ENCODE data around the gene GADD45B. TPM values are rescaled to one million over a fixed set of nuclear protein-coding genes. Genes with fewer than 3 reads are reported as not detected.

GADD45B gene
- total and polyA plus RNA-seq, 2 donors (not counting 3 experiments of a cell fraction or from before 2014, with no cell fraction given): 61.3 to 267 TPM

GRCh38 chr19:2461751-2462634 lies 13.9 kb upstream of the GADD45B start:
- peaks cover 14% of the 10 kb centered on the region for H3K4me1 ChIP-seq (ENCODE audit: control insufficient read depth, extremely low read depth, insufficient read depth, low read length)
- H4K20me1 ChIP-seq (replicated peaks; ENCODE audit: control insufficient read depth, extremely low read depth, insufficient read depth, low read length): no peaks in the 10 kb centered on the region
- intact Hi-C loops (cut with micrococcal nuclease) (no loop called here), dilution Hi-C loops (cut with MboI; ENCODE audit: extremely low pct_ligation_motif_present, low sequenced_read_pairs) (no loop called here)
- H3K9ac ChIP-seq (replicated peaks; ENCODE audit: extremely low read depth, insufficient read depth, low read length): peak overlapping the region; percentile 75
- TF ChIP-seq FOS (IDR thresholded peaks at IDR 0.05; ENCODE audit: borderline replicate concordance, insufficient read depth, low read length) (no peak), EZH2 (IDR thresholded peaks at IDR 0.05; ENCODE audit: borderline replicate concordance, low read depth, low read length, severe bottlenecking) (no peak)
- TF ChIP-seq, protein P1, sequence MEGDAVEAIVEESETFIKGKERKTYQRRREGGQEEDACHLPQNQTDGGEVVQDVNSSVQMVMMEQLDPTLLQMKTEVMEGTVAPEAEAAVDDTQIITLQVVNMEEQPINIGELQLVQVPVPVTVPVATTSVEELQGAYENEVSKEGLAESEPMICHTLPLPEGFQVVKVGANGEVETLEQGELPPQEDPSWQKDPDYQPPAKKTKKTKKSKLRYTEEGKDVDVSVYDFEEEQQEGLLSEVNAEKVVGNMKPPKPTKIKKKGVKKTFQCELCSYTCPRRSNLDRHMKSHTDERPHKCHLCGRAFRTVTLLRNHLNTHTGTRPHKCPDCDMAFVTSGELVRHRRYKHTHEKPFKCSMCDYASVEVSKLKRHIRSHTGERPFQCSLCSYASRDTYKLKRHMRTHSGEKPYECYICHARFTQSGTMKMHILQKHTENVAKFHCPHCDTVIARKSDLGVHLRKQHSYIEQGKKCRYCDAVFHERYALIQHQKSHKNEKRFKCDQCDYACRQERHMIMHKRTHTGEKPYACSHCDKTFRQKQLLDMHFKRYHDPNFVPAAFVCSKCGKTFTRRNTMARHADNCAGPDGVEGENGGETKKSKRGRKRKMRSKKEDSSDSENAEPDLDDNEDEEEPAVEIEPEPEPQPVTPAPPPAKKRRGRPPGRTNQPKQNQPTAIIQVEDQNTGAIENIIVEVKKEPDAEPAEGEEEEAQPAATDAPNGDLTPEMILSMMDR (IDR thresholded peaks at IDR 0.05; ENCODE audit: extremely low read depth in 1 of 2, insufficient read depth in 1 of 2, low read depth in 1 of 2, low read length in 2 of 2): peak in 1 of 2 donors; percentile 10
- H3K9me3 ChIP-seq (replicated peaks; ENCODE audit: control insufficient read depth, insufficient read depth, low read length): no peaks in the 10 kb centered on the region
- DNase-seq (ENCODE audit: low read depth, low spot score): peak; percentile 71
- peaks cover 3% of the 10 kb centered on the region for H3K79me2 ChIP-seq (ENCODE audit: control insufficient read depth, insufficient read depth, low read length)
- no peaks in the 10 kb centered on the region for H3K36me3 ChIP-seq (ENCODE audit: control insufficient read depth in 2 of 2, extremely low read depth in 1 of 2, insufficient read depth in 2 of 2, low read length in 2 of 2)
- BruUV-seq (replicated peaks): no TSS peak
- H3K4me3 ChIP-seq (replicated peaks in 1 of 3; ENCODE audit: insufficient read depth in 1 of 3, low read depth in 1 of 3, low read length in 3 of 3): peak overlapping the region; percentile 38 to 68 (median 60)
- ChIA-PET CTCF (interaction anchor here (0.8 to 2.0 kb wide), 4 partner anchors 37 to 165 kb away, joined by 3 to 9 read pairs (median 4); no protein-coding TSS in a partner anchor), POLR2A (interaction anchor here (2.7 kb wide), 1 partner anchor 14 kb away, joined by 29 read pairs; the partner anchor contains the start of gene GADD45B)
- peak; percentile 78 for FAIRE-seq
- H2AFZ ChIP-seq (ENCODE audit: low read depth, low read length): peak overlapping the region; percentile 42
- H3K4me2 ChIP-seq (ENCODE audit: insufficient read depth, low read length): peak overlapping the region; percentile 3
- no peaks in the 10 kb centered on the region for H3K9me1 ChIP-seq (replicated peaks; ENCODE audit: control insufficient read depth, extremely low read depth, insufficient read depth, low read length)
- H3K27ac ChIP-seq (ENCODE audit: insufficient read depth, low read depth, low read length): peak overlapping the region; percentile 61
- no peaks in the 10 kb centered on the region for H3K27me3 ChIP-seq (ENCODE audit: control insufficient read depth in 2 of 2, insufficient read depth in 2 of 2, low read length in 2 of 2)

Data from endothelial cell of umbilical vein (primary cell).